NB4 (cell line): Measurements from ENCODE around the gene DDX11.
"Not testable (repeated sequence)": the region's sequence is repeated elsewhere in the genome, so short reads cannot be mapped to it uniquely, and the experiment has no call there.

Experiments
- CTCF ChIP-seq: IDR thresholded peaks from one replicate; pipeline ENCODE4 v1.5.1; 2012; ENCODE audit warnings: low read depth, low read length
- POLR2A ChIP-seq: IDR thresholded peaks from 2 replicates; pipeline ENCODE4 v1.6.1; 2011; ENCODE audit warnings: mild to moderate bottlenecking; ENCODE audit not compliant: insufficient read length; ENCODE audit errors: extremely low read depth

DNA sequence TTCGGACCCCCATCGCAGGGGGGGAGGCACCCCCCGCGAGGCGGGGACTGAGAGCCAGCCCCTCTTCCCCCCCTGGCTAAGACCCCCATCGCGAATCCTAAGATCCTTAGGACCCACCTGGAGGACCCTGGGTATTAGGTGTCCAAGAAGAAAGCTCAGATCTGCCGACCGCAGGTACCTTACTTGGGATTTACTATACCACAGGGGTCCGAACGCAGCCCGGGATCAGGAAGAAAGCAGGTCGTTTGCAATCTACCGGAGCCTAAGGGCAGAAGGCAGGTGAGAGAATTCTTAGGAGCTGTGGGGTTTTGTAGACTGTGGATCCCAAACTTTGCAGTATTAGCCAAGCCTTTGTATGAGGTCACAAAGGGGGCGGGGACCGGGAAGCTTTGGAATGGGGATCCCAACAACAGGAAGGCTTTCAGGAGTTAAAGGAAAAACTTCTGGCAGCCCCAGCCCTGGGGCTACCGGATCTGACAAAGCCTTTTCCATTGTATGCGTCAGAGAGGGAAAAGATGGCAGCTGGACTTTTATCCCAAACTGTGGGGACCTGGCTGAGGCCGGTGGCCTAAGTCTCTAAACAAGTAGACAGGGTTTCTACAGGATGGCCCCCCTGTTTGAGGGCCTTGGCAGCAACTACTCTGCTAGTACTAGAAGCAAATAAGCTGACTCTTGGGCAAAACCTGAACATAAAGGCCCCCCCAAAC lies 47.5 kb downstream of the DDX11 start:
- not testable (repeated sequence) for TF ChIP-seq POLR2A, CTCF
